K562 (cell line): ENCODE results near the gene CSMD2. TPM values are rescaled to one million over a fixed set of nuclear protein-coding genes. Genes with fewer than 3 reads are reported as not detected.

Source experiments
- ATAC-seq: fragments of 200-7000 bp; cut with Tn5 transposase; 3 replicates; pipeline ENCODE4 v1.9.1; 2020; ENCODE audit warnings: moderate library complexity
- BruUV-seq: library from RNA; stranded (reverse); fragments of 400-500 nt; replicated peaks from 2 replicates; lab custom pipeline; 2021; lab: Mats Ljungman, UMichigan
- CTCF ChIA-PET: fragments of 300-600 bp; formaldehyde crosslinking; extraction: SDS; loops from one replicate; lab custom pipeline; 2021; ENCODE audit warnings: low intra/inter-chr PET ratio; lab: Yijun Ruan, JAX
- POLR2A ChIA-PET: fragments of 300-600, 350-650 bp; sonication (Branson Sonifier 250); formaldehyde crosslinking; extraction: SDS; loops from one replicate; lab custom pipeline; 2021; ENCODE audit warnings: antibody characterized with exemption, inconsistent platforms; lab: Yijun Ruan, JAX
- DNase-seq, 4 experiments: peaks; one replicate each; pipeline versions ENCODE4 v3.0.0 to v3.0.0-alpha.2; 2011 to 2018; ENCODE audit warnings: low spot score in 3 of 4, mixed read lengths in 3 of 4; ENCODE audit errors: extremely low read depth in 1 of 4
- FAIRE-seq: peaks from 2 replicates; lab custom pipeline; 2011; peaks lifted over from hg19 to GRCh38; lab: Jason Lieb, UNC
- H2AFZ ChIP-seq: 2 replicates; pipeline ENCODE4 v1.6.0; 2011; ENCODE audit warnings: low read depth, low read length, control low read depth, inconsistent platforms
- H3K27ac ChIP-seq: fragments of 200-600 bp; 3 replicates; pipeline ENCODE4 v1.8.0; 2011; ENCODE audit warnings: low read depth, mild to moderate bottlenecking, control low read depth, inconsistent platforms, low read length, moderate library complexity, mixed read lengths; ENCODE audit errors: extremely low read depth
- H3K27me3 ChIP-seq, 2 experiments: fragments of 300-600 bp in 1 of 2; 2 replicates in 1 of 2; 3 replicates in 1 of 2; pipeline versions ENCODE4 v1.6.0 to v1.8.0; 2011; ENCODE audit warnings: inconsistent platforms in 2 of 2, low read length in 2 of 2, mild to moderate bottlenecking in 1 of 2, mixed read lengths in 1 of 2, moderate library complexity in 1 of 2; ENCODE audit not compliant: control insufficient read depth in 2 of 2, insufficient read depth in 2 of 2
- H3K36me3 ChIP-seq: fragments of 300-600 bp; 3 replicates; pipeline ENCODE4 v1.8.0; 2011; ENCODE audit warnings: mild to moderate bottlenecking, low read length, inconsistent platforms; ENCODE audit not compliant: control insufficient read depth, insufficient read depth
- H3K4me1 ChIP-seq, 2 experiments: fragments of 200-600 bp in 1 of 2; replicated peaks in 1 of 2; 2 replicates in 1 of 2; 3 replicates in 1 of 2; pipeline versions ENCODE4 v1.5.1 to v1.8.0; 2011; ENCODE audit warnings: inconsistent platforms in 2 of 2, low read length in 2 of 2, mild to moderate bottlenecking in 1 of 2, mixed read lengths in 1 of 2, moderate library complexity in 1 of 2; ENCODE audit not compliant: control insufficient read depth in 2 of 2, insufficient read depth in 2 of 2
- H3K4me2 ChIP-seq: 2 replicates; pipeline ENCODE4 v1.6.1; 2011; ENCODE audit warnings: low read length, control low read depth, inconsistent platforms, mixed read lengths; ENCODE audit not compliant: insufficient read depth
- H3K4me3 ChIP-seq: fragments of 200-600 bp; sonication (generic), shearing (Covaris generic); 2 replicates; pipeline ENCODE4 v1.5.1; 2016; ENCODE audit warnings: control low read depth, inconsistent platforms
- H3K79me2 ChIP-seq: fragments of 200-600 bp; 3 replicates; pipeline ENCODE4 v1.8.0; 2011; ENCODE audit warnings: low read length, inconsistent platforms; ENCODE audit not compliant: control insufficient read depth, insufficient read depth
- H3K9ac ChIP-seq, 2 experiments: 2 replicates each; pipeline versions ENCODE4 v1.6.0 to v1.6.1; 2011; ENCODE audit warnings: low read depth in 2 of 2, low read length in 2 of 2, control low read depth in 1 of 2, inconsistent platforms in 1 of 2, mild to moderate bottlenecking in 1 of 2, mixed read lengths in 1 of 2; ENCODE audit not compliant: insufficient read depth in 1 of 2
- H3K9me1 ChIP-seq: one replicate; pipeline ENCODE4 v1.6.0; 2011; ENCODE audit warnings: inconsistent platforms, mild to moderate bottlenecking, low read length, moderate library complexity; ENCODE audit not compliant: control insufficient read depth, insufficient read depth
- H3K9me3 ChIP-seq: replicated peaks from 2 replicates; pipeline ENCODE4 v1.5.1; 2011; ENCODE audit warnings: low read depth, low read length, inconsistent platforms; ENCODE audit not compliant: control insufficient read depth, insufficient read depth
- H4K20me1 ChIP-seq: replicated peaks from 2 replicates; pipeline ENCODE4 v1.6.1; 2011; ENCODE audit warnings: low read length, inconsistent platforms, mixed read lengths; ENCODE audit not compliant: control insufficient read depth, insufficient read depth
- BRCA1 ChIP-seq, 2 experiments: fragments of 450-650 bp in 1 of 2; sonication (generic) in 1 of 2; formaldehyde crosslinking in 1 of 2; IDR thresholded peaks; 2 replicates each; pipeline versions ENCODE4 v1.5.0 to v1.6.1; 2017 to 2020; ENCODE audit warnings: mild to moderate bottlenecking in 1 of 2, missing genetic modification reagents in 1 of 2
- FOSL1 ChIP-seq: fragments of 200-800 bp; sonication (Bioruptor generic); conservative IDR thresholded peaks from 2 replicates; pipeline ENCODE4 v1.6.1; 2016; ENCODE audit warnings: missing genetic modification characterization, missing compliant biosample characterization
- HNRNPK ChIP-seq: fragments of 200-400 bp; formaldehyde crosslinking; IDR thresholded peaks from one replicate; pipeline ENCODE4 v1.6.1; 2018; ENCODE audit warnings: mild to moderate bottlenecking, low read depth, low read length; ENCODE audit not compliant: poor library complexity, severe bottlenecking
- NUFIP1 ChIP-seq: fragments of 450-650 bp; IDR thresholded peaks from 2 replicates; pipeline ENCODE4 v1.6.1; 2018; ENCODE audit not compliant: partially characterized antibody
- SAFB ChIP-seq: fragments of 200-400 bp; formaldehyde crosslinking; IDR thresholded peaks from 2 replicates; pipeline ENCODE4 v1.6.1; 2017; ENCODE audit warnings: low read depth, low read length, borderline replicate concordance
- TCFL5 ChIP-seq: fragments of 250-450 bp; sonication (Bioruptor Pico); conservative IDR thresholded peaks from 2 replicates; pipeline ENCODE4 v1.6.1; 2021; ENCODE audit warnings: mild to moderate bottlenecking, moderate library complexity, matching md5 sums
- ZBTB17 ChIP-seq: fragments of 450-650 bp; formaldehyde crosslinking; IDR thresholded peaks from 2 replicates; pipeline ENCODE4 v1.4.0; 2020; ENCODE audit warnings: mild to moderate bottlenecking
- ZFP30 ChIP-seq: fragments of 250-450 bp; sonication (Bioruptor Pico); IDR thresholded peaks from 2 replicates; pipeline ENCODE4 v1.8.0; 2022; ENCODE audit warnings: moderate library complexity, mild to moderate bottlenecking, inconsistent platforms, borderline replicate concordance
- ZKSCAN3 ChIP-seq: fragments of 250-450 bp; sonication (Bioruptor Pico); IDR thresholded peaks from 2 replicates; pipeline ENCODE4 v1.4.0; 2020
- ZMIZ1 ChIP-seq, 2 experiments: fragments of 150-350 bp in 1 of 2; IDR thresholded peaks; 2 replicates each; pipeline ENCODE4 v1.6.1; 2012 to 2016; ENCODE audit warnings: low read depth in 2 of 2, low read length in 2 of 2, mild to moderate bottlenecking in 1 of 2, moderate library complexity in 1 of 2
- ZNF23 ChIP-seq: fragments of 250-450 bp; sonication (Bioruptor Pico); IDR thresholded peaks from 2 replicates; pipeline ENCODE4 v1.4.0; 2020; ENCODE audit warnings: mild to moderate bottlenecking
- ZNF324 ChIP-seq: fragments of 250-450 bp; sonication (Bioruptor Pico); IDR thresholded peaks from 2 replicates; pipeline ENCODE4 v1.4.0; 2020; ENCODE audit warnings: mild to moderate bottlenecking
- ZNF592 ChIP-seq: fragments of 450-650 bp; IDR thresholded peaks from 2 replicates; pipeline ENCODE4 v1.6.1; 2017; ENCODE audit warnings: antibody characterized with exemption, mild to moderate bottlenecking
- WGBS: fragments of 100-300 bp; shearing (Covaris generic); methylation state at CpG from one replicate; pipeline ENCODE4 v1.1.6; 2016; ENCODE audit warnings: low coverage, mixed read lengths; ENCODE audit not compliant: insufficient coverage; ENCODE audit errors: missing lambda C conversion rate; 5-methylcytosine and 5-hydroxymethylcytosine counted together
- in situ Hi-C: fragments of 300-500 bp; cut with MboI; formaldehyde crosslinking; loops from 4 replicates; pipeline ENCODE4 v1.15.0; 2018; ENCODE audit warnings: inconsistent platforms, mixed read lengths
- intact Hi-C: fragments of 100-400 bp; cut with micrococcal nuclease; formaldehyde crosslinking; loops from 2 replicates; pipeline ENCODE4 v1.14.2; 2022
- polyA plus RNA-seq, 8 experiments: library from polyadenylated mRNA; depleted of rRNA in 4 of 8; stranded (reverse) in 5 of 8; unstranded in 3 of 8; fragments of >200 nt; fragmentation: Nextera tagmentation in 2 of 8; fragmentation: Illumina TruSeq in 1 of 8; extraction: Ambion mirVana in 2 of 8; extraction: Trizol in 1 of 8; gene quantifications; 2 replicates each; pipeline versions ENCODE4 v1.2.1 to v1.2.3, GENCODE V29; 2011 to 2014; ENCODE audit warnings: inconsistent platforms in 1 of 8, missing spikeins in 1 of 8
- total RNA-seq, 7 experiments: library from RNA; depleted of rRNA in 6 of 7; stranded (reverse); fragments of >200 nt in 6 of 7; fragmentation: Illumina TruSeq in 2 of 7; extraction: Trizol in 2 of 7; gene quantifications; 2 replicates each; pipeline versions ENCODE4 v1.2.1 to v1.2.3, GENCODE V29; 2011 to 2021; ENCODE audit warnings: low replicate concordance in 1 of 7

Gene CSMD2
- total and polyA plus RNA-seq, 9 of the 15 experiments (the other 6 are each of a cell fraction or from before 2014, with no cell fraction given) = not detected

GRCh38 chr1:33666616-33667015, 498.4 kb downstream of the CSMD2 start (continued):
- TF ChIP-seq ZMIZ1 (IDR thresholded peaks at IDR 0.05; ENCODE audit: low read depth in 2 of 2, low read length in 2 of 2) (no peak), BRCA1 (IDR thresholded peaks at IDR 0.05) (no peak), BRCA1 (CRISPR knock-in tag; IDR thresholded peaks at IDR 0.05) (no peak), NUFIP1 (no peak), TCFL5 (CRISPR knock-in tag) (no peak)
- TF ChIP-seq, all 486 proteins: peak for 0

GRCh38 chr1:33661811-33662454, 503.1 kb downstream of the CSMD2 start:
- DNase-seq (no peak), FAIRE-seq (no peak), ATAC-seq (no peak)
- H3K27me3 ChIP-seq = peaks cover 0 to 11% of the 10 kb centered on the region in 2 experiments; a peak in 2 of 5 replicates
- no peaks in the 10 kb centered on the region for H4K20me1 ChIP-seq
- no peak overlapping the region for H3K9ac ChIP-seq
- 0% methylated on average over 6 of the region's 6 CpGs for WGBS
- CTCF ChIA-PET = no interaction called here
- H3K4me3 ChIP-seq = no peak overlapping the region
- H3K27ac ChIP-seq = no peak overlapping the region
- no TSS peak for BruUV-seq
- no peak overlapping the region for H3K4me2 ChIP-seq
- intact Hi-C loops = no loop called here
- no peaks in the 10 kb centered on the region for H3K9me1 ChIP-seq
- in situ Hi-C loops = no loop called here
- H3K36me3 ChIP-seq = no peaks in the 10 kb centered on the region
- H3K4me1 ChIP-seq = no peaks in the 10 kb centered on the region
- no peaks in the 10 kb centered on the region for H3K79me2 ChIP-seq
- POLR2A ChIA-PET = interaction anchor here (1.3 to 2.2 kb wide), 2 partner anchors 10 to 27 kb away, joined by 3 to 6 read pairs; no protein-coding TSS in a partner anchor
- H2AFZ ChIP-seq = no peak overlapping the region
- H3K9me3 ChIP-seq = no peaks in the 10 kb centered on the region
- TF ChIP-seq FOSL1 (tag) (no peak), ZNF592 (no peak), HNRNPK (no peak), SAFB (no peak), ZFP30 (CRISPR knock-in tag) (no peak), ZNF324 (CRISPR knock-in tag) (no peak), ZNF23 (no peak), ZKSCAN3 (CRISPR knock-in tag) (no peak), ZBTB17 (CRISPR knock-in tag) (no peak)
